Esophagus squamous epithelium (tissue), 4 donors: ENCODE results near the gene LDLRAD2.

Source experiments
- POLR2A ChIP-seq, 4 donors: fragments of 450-650 bp; IDR thresholded peaks; one replicate each; pipeline ENCODE4 v1.6.1; 2017; ENCODE audit warnings: antibody characterized with exemption in 4 of 4, mild to moderate bottlenecking in 4 of 4, moderate library complexity in 3 of 4
- TF ChIP-seq, protein P1 (sequence below), 6 experiments: fragments of 450-650 bp in 4 of 6; fragments of 200-600 bp in 2 of 6; sonication (generic) in 2 of 6; IDR thresholded peaks; one replicate each; pipeline ENCODE4 v1.5.1; 2016 to 2019; ENCODE audit warnings: antibody characterized with exemption in 6 of 6, mild to moderate bottlenecking in 4 of 6, moderate library complexity in 4 of 6

- no peak for TF ChIP-seq POLR2A (IDR thresholded peaks at IDR 0.05)
- TF ChIP-seq, protein P1, sequence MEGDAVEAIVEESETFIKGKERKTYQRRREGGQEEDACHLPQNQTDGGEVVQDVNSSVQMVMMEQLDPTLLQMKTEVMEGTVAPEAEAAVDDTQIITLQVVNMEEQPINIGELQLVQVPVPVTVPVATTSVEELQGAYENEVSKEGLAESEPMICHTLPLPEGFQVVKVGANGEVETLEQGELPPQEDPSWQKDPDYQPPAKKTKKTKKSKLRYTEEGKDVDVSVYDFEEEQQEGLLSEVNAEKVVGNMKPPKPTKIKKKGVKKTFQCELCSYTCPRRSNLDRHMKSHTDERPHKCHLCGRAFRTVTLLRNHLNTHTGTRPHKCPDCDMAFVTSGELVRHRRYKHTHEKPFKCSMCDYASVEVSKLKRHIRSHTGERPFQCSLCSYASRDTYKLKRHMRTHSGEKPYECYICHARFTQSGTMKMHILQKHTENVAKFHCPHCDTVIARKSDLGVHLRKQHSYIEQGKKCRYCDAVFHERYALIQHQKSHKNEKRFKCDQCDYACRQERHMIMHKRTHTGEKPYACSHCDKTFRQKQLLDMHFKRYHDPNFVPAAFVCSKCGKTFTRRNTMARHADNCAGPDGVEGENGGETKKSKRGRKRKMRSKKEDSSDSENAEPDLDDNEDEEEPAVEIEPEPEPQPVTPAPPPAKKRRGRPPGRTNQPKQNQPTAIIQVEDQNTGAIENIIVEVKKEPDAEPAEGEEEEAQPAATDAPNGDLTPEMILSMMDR (IDR thresholded peaks at IDR 0.05), result no peak
Measured at GRCh38 chr1:21866707-21867043, 54.6 kb downstream of the LDLRAD2 start.
